GM23338 (cell line): ENCODE results near the gene NRG3.

Experiments used
- CREB1 ChIP-seq: fragments of 250-450 bp; sonication (Bioruptor Pico); IDR thresholded peaks from 2 replicates; pipeline ENCODE4 v1.5.0; 2020; ENCODE audit warnings: low read depth, mild to moderate bottlenecking, moderate library complexity
- EZH2 ChIP-seq: fragments of 200-600 bp; sonication (generic); IDR thresholded peaks from one replicate; pipeline ENCODE4 v1.8.0; 2017; ENCODE audit warnings: antibody characterized with exemption, mild to moderate bottlenecking, low read depth; ENCODE audit not compliant: unreplicated experiment
- EZH2phosphoT487 ChIP-seq: fragments of 200-600 bp; sonication (generic); IDR thresholded peaks from one replicate; pipeline ENCODE4 v1.8.1; 2018; ENCODE audit warnings: antibody characterized with exemption; ENCODE audit not compliant: unreplicated experiment
- JUNB ChIP-seq: IDR thresholded peaks from one replicate; pipeline ENCODE4 v1.6.1; 2016; ENCODE audit warnings: antibody characterized with exemption; ENCODE audit not compliant: unreplicated experiment
- NANOG ChIP-seq: IDR thresholded peaks from 2 replicates; pipeline ENCODE4 v1.6.1; 2016; ENCODE audit warnings: antibody characterized with exemption, borderline replicate concordance
- POLR2AphosphoS5 ChIP-seq: IDR thresholded peaks from 2 replicates; pipeline ENCODE4 v1.6.1; 2016; ENCODE audit warnings: antibody characterized with exemption, low read depth
- STAT1 ChIP-seq: IDR thresholded peaks from one replicate; pipeline ENCODE4 v1.6.1; 2016; ENCODE audit warnings: antibody characterized with exemption; ENCODE audit not compliant: unreplicated experiment
- ZNF331 ChIP-seq: fragments of 250-450 bp; sonication (Bioruptor Pico); IDR thresholded peaks from 2 replicates; pipeline ENCODE4 v1.5.0; 2020; ENCODE audit warnings: low read depth, mild to moderate bottlenecking, moderate library complexity
- TF ChIP-seq, protein P1 (sequence below), 2 experiments: fragments of 200-600 bp in 1 of 2; sonication (generic) in 1 of 2; conservative IDR thresholded peaks; 2 replicates each; pipeline versions ENCODE4 v1.5.1 to v1.6.1; 2016 to 2017; ENCODE audit warnings: antibody characterized with exemption in 2 of 2, low read depth in 2 of 2, mild to moderate bottlenecking in 2 of 2, moderate library complexity in 1 of 2
- TF ChIP-seq, protein P2 (sequence below): IDR thresholded peaks from one replicate; pipeline ENCODE4 v1.6.1; 2018; ENCODE audit warnings: antibody characterized with exemption; ENCODE audit not compliant: unreplicated experiment
- TF ChIP-seq, protein P3 (sequence below): fragments of 250-450 bp; sonication (Bioruptor Pico); IDR thresholded peaks from 2 replicates; pipeline ENCODE4 v1.5.0; 2020; ENCODE audit warnings: mild to moderate bottlenecking, moderate library complexity
- TF ChIP-seq, protein P4 (sequence below): IDR thresholded peaks from 2 replicates; pipeline ENCODE4 v1.6.1; 2016; ENCODE audit warnings: antibody characterized with exemption

DNA sequence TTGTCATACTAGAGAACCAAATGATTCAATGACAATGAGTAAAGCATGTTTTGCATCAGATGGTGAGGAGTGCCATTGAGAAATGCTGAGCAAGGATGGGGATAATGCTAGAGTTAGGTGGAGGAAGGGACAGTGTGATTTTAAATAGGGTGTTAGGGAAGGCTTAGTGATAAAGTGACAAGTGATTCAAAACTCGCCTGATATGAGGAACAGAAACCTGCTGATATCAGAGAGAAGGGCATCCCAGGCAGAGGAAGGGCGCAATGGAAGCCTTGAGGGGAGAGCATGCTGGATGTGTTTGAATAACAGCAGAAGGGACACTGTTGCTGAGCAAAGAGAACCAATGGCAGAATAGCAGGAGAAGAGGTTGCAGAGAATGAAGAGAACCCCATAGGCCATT is 196.2 kb downstream of the NRG3 start:
- no peak for TF ChIP-seq POLR2AphosphoS5
- TF ChIP-seq, protein P1, sequence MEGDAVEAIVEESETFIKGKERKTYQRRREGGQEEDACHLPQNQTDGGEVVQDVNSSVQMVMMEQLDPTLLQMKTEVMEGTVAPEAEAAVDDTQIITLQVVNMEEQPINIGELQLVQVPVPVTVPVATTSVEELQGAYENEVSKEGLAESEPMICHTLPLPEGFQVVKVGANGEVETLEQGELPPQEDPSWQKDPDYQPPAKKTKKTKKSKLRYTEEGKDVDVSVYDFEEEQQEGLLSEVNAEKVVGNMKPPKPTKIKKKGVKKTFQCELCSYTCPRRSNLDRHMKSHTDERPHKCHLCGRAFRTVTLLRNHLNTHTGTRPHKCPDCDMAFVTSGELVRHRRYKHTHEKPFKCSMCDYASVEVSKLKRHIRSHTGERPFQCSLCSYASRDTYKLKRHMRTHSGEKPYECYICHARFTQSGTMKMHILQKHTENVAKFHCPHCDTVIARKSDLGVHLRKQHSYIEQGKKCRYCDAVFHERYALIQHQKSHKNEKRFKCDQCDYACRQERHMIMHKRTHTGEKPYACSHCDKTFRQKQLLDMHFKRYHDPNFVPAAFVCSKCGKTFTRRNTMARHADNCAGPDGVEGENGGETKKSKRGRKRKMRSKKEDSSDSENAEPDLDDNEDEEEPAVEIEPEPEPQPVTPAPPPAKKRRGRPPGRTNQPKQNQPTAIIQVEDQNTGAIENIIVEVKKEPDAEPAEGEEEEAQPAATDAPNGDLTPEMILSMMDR (conservative IDR thresholded peaks at IDR 0.05; ENCODE audit: low read depth in 2 of 2): no peak
- TF ChIP-seq EZH2: no peak
- TF ChIP-seq JUNB: no peak
- TF ChIP-seq, protein P2, sequence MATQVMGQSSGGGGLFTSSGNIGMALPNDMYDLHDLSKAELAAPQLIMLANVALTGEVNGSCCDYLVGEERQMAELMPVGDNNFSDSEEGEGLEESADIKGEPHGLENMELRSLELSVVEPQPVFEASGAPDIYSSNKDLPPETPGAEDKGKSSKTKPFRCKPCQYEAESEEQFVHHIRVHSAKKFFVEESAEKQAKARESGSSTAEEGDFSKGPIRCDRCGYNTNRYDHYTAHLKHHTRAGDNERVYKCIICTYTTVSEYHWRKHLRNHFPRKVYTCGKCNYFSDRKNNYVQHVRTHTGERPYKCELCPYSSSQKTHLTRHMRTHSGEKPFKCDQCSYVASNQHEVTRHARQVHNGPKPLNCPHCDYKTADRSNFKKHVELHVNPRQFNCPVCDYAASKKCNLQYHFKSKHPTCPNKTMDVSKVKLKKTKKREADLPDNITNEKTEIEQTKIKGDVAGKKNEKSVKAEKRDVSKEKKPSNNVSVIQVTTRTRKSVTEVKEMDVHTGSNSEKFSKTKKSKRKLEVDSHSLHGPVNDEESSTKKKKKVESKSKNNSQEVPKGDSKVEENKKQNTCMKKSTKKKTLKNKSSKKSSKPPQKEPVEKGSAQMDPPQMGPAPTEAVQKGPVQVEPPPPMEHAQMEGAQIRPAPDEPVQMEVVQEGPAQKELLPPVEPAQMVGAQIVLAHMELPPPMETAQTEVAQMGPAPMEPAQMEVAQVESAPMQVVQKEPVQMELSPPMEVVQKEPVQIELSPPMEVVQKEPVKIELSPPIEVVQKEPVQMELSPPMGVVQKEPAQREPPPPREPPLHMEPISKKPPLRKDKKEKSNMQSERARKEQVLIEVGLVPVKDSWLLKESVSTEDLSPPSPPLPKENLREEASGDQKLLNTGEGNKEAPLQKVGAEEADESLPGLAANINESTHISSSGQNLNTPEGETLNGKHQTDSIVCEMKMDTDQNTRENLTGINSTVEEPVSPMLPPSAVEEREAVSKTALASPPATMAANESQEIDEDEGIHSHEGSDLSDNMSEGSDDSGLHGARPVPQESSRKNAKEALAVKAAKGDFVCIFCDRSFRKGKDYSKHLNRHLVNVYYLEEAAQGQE: no peak
- no peak for TF ChIP-seq EZH2phosphoT487
- TF ChIP-seq CREB1 (CRISPR knock-in tag): no peak
- TF ChIP-seq ZNF331: no peak
- no peak for TF ChIP-seq STAT1
- TF ChIP-seq, protein P3, sequence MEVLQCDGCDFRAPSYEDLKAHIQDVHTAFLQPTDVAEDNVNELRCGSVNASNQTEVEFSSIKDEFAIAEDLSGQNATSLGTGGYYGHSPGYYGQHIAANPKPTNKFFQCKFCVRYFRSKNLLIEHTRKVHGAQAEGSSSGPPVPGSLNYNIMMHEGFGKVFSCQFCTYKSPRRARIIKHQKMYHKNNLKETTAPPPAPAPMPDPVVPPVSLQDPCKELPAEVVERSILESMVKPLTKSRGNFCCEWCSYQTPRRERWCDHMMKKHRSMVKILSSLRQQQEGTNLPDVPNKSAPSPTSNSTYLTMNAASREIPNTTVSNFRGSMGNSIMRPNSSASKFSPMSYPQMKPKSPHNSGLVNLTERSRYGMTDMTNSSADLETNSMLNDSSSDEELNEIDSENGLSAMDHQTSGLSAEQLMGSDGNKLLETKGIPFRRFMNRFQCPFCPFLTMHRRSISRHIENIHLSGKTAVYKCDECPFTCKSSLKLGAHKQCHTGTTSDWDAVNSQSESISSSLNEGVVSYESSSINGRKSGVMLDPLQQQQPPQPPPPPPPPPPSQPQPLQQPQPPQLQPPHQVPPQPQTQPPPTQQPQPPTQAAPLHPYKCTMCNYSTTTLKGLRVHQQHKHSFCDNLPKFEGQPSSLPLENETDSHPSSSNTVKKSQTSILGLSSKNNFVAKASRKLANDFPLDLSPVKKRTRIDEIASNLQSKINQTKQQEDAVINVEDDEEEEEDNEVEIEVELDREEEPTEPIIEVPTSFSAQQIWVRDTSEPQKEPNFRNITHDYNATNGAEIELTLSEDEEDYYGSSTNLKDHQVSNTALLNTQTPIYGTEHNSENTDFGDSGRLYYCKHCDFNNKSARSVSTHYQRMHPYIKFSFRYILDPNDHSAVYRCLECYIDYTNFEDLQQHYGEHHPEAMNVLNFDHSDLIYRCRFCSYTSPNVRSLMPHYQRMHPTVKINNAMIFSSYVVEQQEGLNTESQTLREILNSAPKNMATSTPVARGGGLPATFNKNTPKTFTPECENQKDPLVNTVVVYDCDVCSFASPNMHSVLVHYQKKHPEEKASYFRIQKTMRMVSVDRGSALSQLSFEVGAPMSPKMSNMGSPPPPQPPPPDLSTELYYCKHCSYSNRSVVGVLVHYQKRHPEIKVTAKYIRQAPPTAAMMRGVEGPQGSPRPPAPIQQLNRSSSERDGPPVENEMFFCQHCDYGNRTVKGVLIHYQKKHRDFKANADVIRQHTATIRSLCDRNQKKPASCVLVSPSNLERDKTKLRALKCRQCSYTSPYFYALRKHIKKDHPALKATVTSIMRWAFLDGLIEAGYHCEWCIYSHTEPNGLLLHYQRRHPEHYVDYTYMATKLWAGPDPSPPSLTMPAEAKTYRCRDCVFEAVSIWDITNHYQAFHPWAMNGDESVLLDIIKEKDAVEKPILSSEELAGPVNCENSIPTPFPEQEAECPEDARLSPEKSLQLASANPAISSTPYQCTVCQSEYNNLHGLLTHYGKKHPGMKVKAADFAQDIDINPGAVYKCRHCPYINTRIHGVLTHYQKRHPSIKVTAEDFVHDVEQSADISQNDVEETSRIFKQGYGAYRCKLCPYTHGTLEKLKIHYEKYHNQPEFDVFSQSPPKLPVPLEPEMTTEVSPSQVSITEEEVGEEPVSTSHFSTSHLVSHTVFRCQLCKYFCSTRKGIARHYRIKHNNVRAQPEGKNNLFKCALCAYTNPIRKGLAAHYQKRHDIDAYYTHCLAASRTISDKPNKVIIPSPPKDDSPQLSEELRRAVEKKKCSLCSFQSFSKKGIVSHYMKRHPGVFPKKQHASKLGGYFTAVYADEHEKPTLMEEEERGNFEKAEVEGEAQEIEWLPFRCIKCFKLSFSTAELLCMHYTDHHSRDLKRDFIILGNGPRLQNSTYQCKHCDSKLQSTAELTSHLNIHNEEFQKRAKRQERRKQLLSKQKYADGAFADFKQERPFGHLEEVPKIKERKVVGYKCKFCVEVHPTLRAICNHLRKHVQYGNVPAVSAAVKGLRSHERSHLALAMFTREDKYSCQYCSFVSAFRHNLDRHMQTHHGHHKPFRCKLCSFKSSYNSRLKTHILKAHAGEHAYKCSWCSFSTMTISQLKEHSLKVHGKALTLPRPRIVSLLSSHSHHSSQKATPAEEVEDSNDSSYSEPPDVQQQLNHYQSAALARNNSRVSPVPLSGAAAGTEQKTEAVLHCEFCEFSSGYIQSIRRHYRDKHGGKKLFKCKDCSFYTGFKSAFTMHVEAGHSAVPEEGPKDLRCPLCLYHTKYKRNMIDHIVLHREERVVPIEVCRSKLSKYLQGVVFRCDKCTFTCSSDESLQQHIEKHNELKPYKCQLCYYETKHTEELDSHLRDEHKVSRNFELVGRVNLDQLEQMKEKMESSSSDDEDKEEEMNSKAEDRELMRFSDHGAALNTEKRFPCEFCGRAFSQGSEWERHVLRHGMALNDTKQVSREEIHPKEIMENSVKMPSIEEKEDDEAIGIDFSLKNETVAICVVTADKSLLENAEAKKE (CRISPR knock-in tag): no peak
- no peak for TF ChIP-seq NANOG
- TF ChIP-seq, protein P4, sequence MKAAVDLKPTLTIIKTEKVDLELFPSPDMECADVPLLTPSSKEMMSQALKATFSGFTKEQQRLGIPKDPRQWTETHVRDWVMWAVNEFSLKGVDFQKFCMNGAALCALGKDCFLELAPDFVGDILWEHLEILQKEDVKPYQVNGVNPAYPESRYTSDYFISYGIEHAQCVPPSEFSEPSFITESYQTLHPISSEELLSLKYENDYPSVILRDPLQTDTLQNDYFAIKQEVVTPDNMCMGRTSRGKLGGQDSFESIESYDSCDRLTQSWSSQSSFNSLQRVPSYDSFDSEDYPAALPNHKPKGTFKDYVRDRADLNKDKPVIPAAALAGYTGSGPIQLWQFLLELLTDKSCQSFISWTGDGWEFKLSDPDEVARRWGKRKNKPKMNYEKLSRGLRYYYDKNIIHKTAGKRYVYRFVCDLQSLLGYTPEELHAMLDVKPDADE: no peak
